H9 (cell line): ENCODE measurements around the gene MIGA2. TPM values are rescaled to one million over a fixed set of nuclear protein-coding genes. Genes with fewer than 3 reads are reported as not detected.

Experiments used
- DNase-seq: peaks from one replicate; pipeline ENCODE4 v3.0.0-alpha.2; 2017
- H2AFZ ChIP-seq: one replicate; pipeline ENCODE4 v1.6.1; 2013; ENCODE audit warnings: mild to moderate bottlenecking, low read length, control low read depth, moderate library complexity
- H2AK5ac ChIP-seq: 2 replicates; pipeline ENCODE4 v1.6.1; 2013; ENCODE audit warnings: low read length, control low read depth, mixed read lengths; ENCODE audit not compliant: insufficient read length
- H2BK120ac ChIP-seq: one replicate; pipeline ENCODE4 v1.6.1; 2013; ENCODE audit warnings: low read depth, mild to moderate bottlenecking, low read length, control low read depth, inconsistent platforms; ENCODE audit not compliant: poor library complexity, severe bottlenecking
- H2BK12ac ChIP-seq: 2 replicates; pipeline ENCODE4 v1.6.1; 2013; ENCODE audit warnings: low read length, control low read depth, mixed read lengths, low read depth; ENCODE audit not compliant: insufficient read length
- H2BK15ac ChIP-seq: 2 replicates; pipeline ENCODE4 v1.6.1; 2013; ENCODE audit warnings: low read depth, low read length, control low read depth
- H2BK20ac ChIP-seq: one replicate; pipeline ENCODE4 v1.6.1; 2013; ENCODE audit warnings: low read depth, mild to moderate bottlenecking, low read length, control low read depth, inconsistent platforms; ENCODE audit not compliant: poor library complexity, severe bottlenecking
- H2BK5ac ChIP-seq: 2 replicates; pipeline ENCODE4 v1.6.1; 2013; ENCODE audit warnings: low read length, control low read depth, mixed read lengths; ENCODE audit not compliant: insufficient read length
- H3K14ac ChIP-seq: 2 replicates; pipeline ENCODE4 v1.6.1; 2013; ENCODE audit warnings: low read length, control low read depth; ENCODE audit not compliant: insufficient read depth
- H3K18ac ChIP-seq: 2 replicates; pipeline ENCODE4 v1.6.1; 2013; ENCODE audit warnings: low read depth, mild to moderate bottlenecking, mixed read lengths, low read length, control low read depth; ENCODE audit not compliant: insufficient read length
- H3K23ac ChIP-seq: 2 replicates; pipeline ENCODE4 v1.6.1; 2013; ENCODE audit warnings: low read length, control low read depth, mixed read lengths, low read depth; ENCODE audit not compliant: insufficient read length
- H3K23me2 ChIP-seq: 2 replicates; pipeline ENCODE4 v1.6.1; 2013; ENCODE audit warnings: low read depth, mild to moderate bottlenecking, mixed read lengths, low read length, control low read depth; ENCODE audit not compliant: insufficient read length, poor library complexity, severe bottlenecking
- H3K27ac ChIP-seq: 2 replicates; pipeline ENCODE4 v1.5.1; 2013; ENCODE audit warnings: low read length, control low read depth, mixed read lengths, low read depth; ENCODE audit not compliant: insufficient read length
- H3K27me3 ChIP-seq: 2 replicates; pipeline ENCODE4 v1.6.1; 2013; ENCODE audit warnings: low read length, control low read depth, inconsistent platforms; ENCODE audit not compliant: insufficient read depth
- H3K4ac ChIP-seq: 2 replicates; pipeline ENCODE4 v1.6.1; 2013; ENCODE audit warnings: low read depth, mild to moderate bottlenecking, control low read depth, inconsistent platforms, low read length, moderate library complexity
- H3K4me1 ChIP-seq: 2 replicates; pipeline ENCODE4 v1.6.1; 2013; ENCODE audit warnings: low read length, control low read depth, inconsistent platforms; ENCODE audit not compliant: insufficient read depth
- H3K4me2 ChIP-seq: 2 replicates; pipeline ENCODE4 v1.6.1; 2013; ENCODE audit warnings: low read length, control low read depth, mixed read lengths; ENCODE audit not compliant: insufficient read length, insufficient read depth
- H3K56ac ChIP-seq: 2 replicates; pipeline ENCODE4 v1.6.1; 2013; ENCODE audit warnings: low read depth, mild to moderate bottlenecking, mixed read lengths, low read length, control low read depth; ENCODE audit not compliant: insufficient read length
- H3K79me1 ChIP-seq: 2 replicates; pipeline ENCODE4 v1.6.1; 2013; ENCODE audit warnings: low read depth, mild to moderate bottlenecking, moderate library complexity, low read length, control low read depth, inconsistent platforms; ENCODE audit not compliant: insufficient read depth, poor library complexity, severe bottlenecking
- H3K79me2 ChIP-seq: 2 replicates; pipeline ENCODE4 v1.6.1; 2013; ENCODE audit warnings: low read length, control low read depth, inconsistent platforms; ENCODE audit not compliant: insufficient read depth
- H3K9ac ChIP-seq: 2 replicates; pipeline ENCODE4 v1.6.1; 2013; ENCODE audit warnings: low read length, control low read depth, mixed read lengths; ENCODE audit not compliant: insufficient read length; ENCODE audit errors: extremely low read depth
- H3K9me3 ChIP-seq: one replicate; pipeline ENCODE4 v1.6.1; 2013; ENCODE audit warnings: low read depth, low read length, inconsistent platforms; ENCODE audit not compliant: control insufficient read depth
- H3T11ph ChIP-seq: one replicate; pipeline ENCODE4 v1.6.1; 2013; ENCODE audit warnings: mild to moderate bottlenecking, low read length, control low read depth, inconsistent platforms
- H4K20me1 ChIP-seq: one replicate; pipeline ENCODE4 v1.6.1; 2013; ENCODE audit not compliant: control insufficient read depth, insufficient read length, insufficient read depth
- H4K5ac ChIP-seq: 2 replicates; pipeline ENCODE4 v1.6.1; 2013; ENCODE audit warnings: low read depth, mild to moderate bottlenecking, mixed read lengths, low read length, control low read depth; ENCODE audit not compliant: insufficient read length
- H4K8ac ChIP-seq: replicated peaks from 2 replicates; pipeline ENCODE4 v1.6.1; 2013; ENCODE audit warnings: low read length, control low read depth, mixed read lengths, low read depth; ENCODE audit not compliant: insufficient read length
- H4K91ac ChIP-seq: 2 replicates; pipeline ENCODE4 v1.6.1; 2013; ENCODE audit warnings: low read depth, mild to moderate bottlenecking, moderate library complexity, mixed read lengths, low read length, control low read depth; ENCODE audit not compliant: insufficient read length
- H3K27ac Mint-ChIP-seq, 3 experiments: 2 replicates in 2 of 3; 3 replicates in 1 of 3; pipeline ENCODE4 v1.8.0; 2020 to 2021; ENCODE audit warnings: mixed read lengths in 3 of 3, mild to moderate bottlenecking in 1 of 3, moderate library complexity in 1 of 3
- H3K27me3 Mint-ChIP-seq: 2 replicates; pipeline ENCODE4 v1.8.0; 2021; ENCODE audit warnings: low read depth, mild to moderate bottlenecking, moderate library complexity, mixed read lengths
- H3K36me3 Mint-ChIP-seq, 3 experiments: 2 replicates in 2 of 3; 3 replicates in 1 of 3; pipeline ENCODE4 v1.8.0; 2020 to 2021; ENCODE audit warnings: low read depth in 3 of 3, mixed read lengths in 3 of 3; ENCODE audit not compliant: insufficient read depth in 1 of 3
- H3K4me1 Mint-ChIP-seq, 2 experiments: 2 replicates each; pipeline ENCODE4 v1.8.0; 2020; ENCODE audit warnings: mixed read lengths in 2 of 2
- H3K4me3 Mint-ChIP-seq, 2 experiments: 2 replicates in 1 of 2; 3 replicates in 1 of 2; pipeline ENCODE4 v1.8.0; 2020 to 2021; ENCODE audit warnings: mild to moderate bottlenecking in 2 of 2, mixed read lengths in 2 of 2, moderate library complexity in 1 of 2
- H3K9me3 Mint-ChIP-seq, 2 experiments: 2 replicates in 1 of 2; 3 replicates in 1 of 2; pipeline ENCODE4 v1.8.0; 2020; ENCODE audit warnings: mild to moderate bottlenecking in 2 of 2, mixed read lengths in 2 of 2, moderate library complexity in 1 of 2
- total RNA-seq: library from RNA; stranded (reverse); gene quantifications from 2 replicates; pipeline ENCODE4 v1.2.1, GENCODE V29; 2021
- TF ChIP-seq, protein P1 (sequence below): fragments of 200-600 bp; sonication (generic); conservative IDR thresholded peaks from 3 replicates; pipeline ENCODE4 v1.8.0; 2021; ENCODE audit warnings: antibody characterized with exemption, mild to moderate bottlenecking

The MIGA2 gene
- total RNA-seq, 1 experiment from 2014 or later: 37.8 TPM

DNA sequence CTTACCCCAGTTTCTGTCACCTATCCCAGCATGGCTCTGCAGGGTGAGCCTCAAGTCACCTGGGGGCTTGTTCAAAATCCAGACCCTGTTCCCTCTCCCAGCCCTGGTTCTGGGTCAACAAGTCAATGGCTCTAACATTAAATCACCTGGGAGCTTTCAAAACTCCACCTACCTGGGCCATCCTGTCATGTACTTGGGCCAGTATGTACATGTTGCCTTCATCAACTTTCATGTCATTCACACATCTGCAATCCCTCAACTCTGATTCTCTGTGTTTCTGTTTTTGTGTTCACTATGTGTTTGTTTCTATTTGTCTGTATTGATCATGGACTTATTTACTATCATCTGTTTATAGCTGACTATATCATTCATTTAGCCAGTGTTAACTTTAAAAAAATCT, 6.2 kb upstream of the MIGA2 start:
- Histone ChIP-seq H4K91ac (no peak overlapping the region), H3K4me2 (no peak overlapping the region), H3K9ac (no peak overlapping the region), H3K27ac (no peak overlapping the region), H2AK5ac (no peak overlapping the region), H3K4ac (no peak overlapping the region), H3K23ac (no peak overlapping the region), H2BK15ac (no peak overlapping the region), H3K79me2 (peaks cover 2% of the 10 kb centered on the region; the same call in 1 of the 2 replicates), H4K20me1 (no peaks in the 10 kb centered on the region), H3K18ac (no peak overlapping the region), H3K14ac (no peak overlapping the region), H2BK20ac (no peak overlapping the region), H4K5ac (no peak overlapping the region), H4K8ac (no peak overlapping the region), H2BK5ac (no peak overlapping the region), H3K56ac (no peak overlapping the region), H3T11ph (no peak overlapping the region), H3K23me2 (peaks cover 7% of the 10 kb centered on the region), H2BK120ac (no peak overlapping the region), H3K27me3 (no peaks in the 10 kb centered on the region), H3K4me1 (no peaks in the 10 kb centered on the region; the same call in 1 of the 2 replicates), H3K79me1 (peaks cover 4% of the 10 kb centered on the region), H2AFZ (no peak overlapping the region), H2BK12ac (no peak overlapping the region), H3K9me3 (no peaks in the 10 kb centered on the region)
- H3K27ac Mint-ChIP-seq: no peak overlapping the region
- TF ChIP-seq, protein P1, sequence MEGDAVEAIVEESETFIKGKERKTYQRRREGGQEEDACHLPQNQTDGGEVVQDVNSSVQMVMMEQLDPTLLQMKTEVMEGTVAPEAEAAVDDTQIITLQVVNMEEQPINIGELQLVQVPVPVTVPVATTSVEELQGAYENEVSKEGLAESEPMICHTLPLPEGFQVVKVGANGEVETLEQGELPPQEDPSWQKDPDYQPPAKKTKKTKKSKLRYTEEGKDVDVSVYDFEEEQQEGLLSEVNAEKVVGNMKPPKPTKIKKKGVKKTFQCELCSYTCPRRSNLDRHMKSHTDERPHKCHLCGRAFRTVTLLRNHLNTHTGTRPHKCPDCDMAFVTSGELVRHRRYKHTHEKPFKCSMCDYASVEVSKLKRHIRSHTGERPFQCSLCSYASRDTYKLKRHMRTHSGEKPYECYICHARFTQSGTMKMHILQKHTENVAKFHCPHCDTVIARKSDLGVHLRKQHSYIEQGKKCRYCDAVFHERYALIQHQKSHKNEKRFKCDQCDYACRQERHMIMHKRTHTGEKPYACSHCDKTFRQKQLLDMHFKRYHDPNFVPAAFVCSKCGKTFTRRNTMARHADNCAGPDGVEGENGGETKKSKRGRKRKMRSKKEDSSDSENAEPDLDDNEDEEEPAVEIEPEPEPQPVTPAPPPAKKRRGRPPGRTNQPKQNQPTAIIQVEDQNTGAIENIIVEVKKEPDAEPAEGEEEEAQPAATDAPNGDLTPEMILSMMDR: no peak
- no peak for DNase-seq
- H3K36me3 Mint-ChIP-seq: no peaks in the 10 kb centered on the region; a peak in 1 of 7 replicates
- peaks cover 6 to 35% of the 10 kb centered on the region in 2 experiments for H3K4me1 Mint-ChIP-seq
- H3K9me3 Mint-ChIP-seq: no peaks in the 10 kb centered on the region
- H3K27me3 Mint-ChIP-seq: no peaks in the 10 kb centered on the region
- H3K4me3 Mint-ChIP-seq: no peak overlapping the region
